ENCODE results near the gene DNAJB11. TPM values are rescaled to one million over a fixed set of nuclear protein-coding genes. Genes with fewer than 3 reads are reported as not detected.

The DNAJB11 gene
- total RNA-seq, 1 experiment from 2014 or later = 54.3 TPM

GRCh38 chr3:186523434-186523833 is 47.1 kb upstream of the DNAJB11 start:
- H3K4me1 ChIP-seq (ENCODE audit: control insufficient read depth in 1 of 2, insufficient read depth in 2 of 2, low read length in 2 of 2) = no peaks in the 10 kb centered on the region
- H3K9me3 ChIP-seq (ENCODE audit: control insufficient read depth in 1 of 2, insufficient read depth in 1 of 2, low read depth in 1 of 2, low read length in 2 of 2) = no peaks in the 10 kb centered on the region
- intact Hi-C loops (cut with micrococcal nuclease) = no loop called here
- H3K27me3 ChIP-seq (ENCODE audit: insufficient read depth, low read length) = peaks cover 17% of the 10 kb centered on the region; the same call in 1 of the 2 replicates
- ChIA-PET RAD21 (ENCODE audit: low non-redundant PET in 1 of 2, low total read pairs in 2 of 2, uncharacterized antibody in 2 of 2, unreplicated experiment in 2 of 2) (no interaction called here), CTCF (no interaction called here), POLR2A (no interaction called here)
- no peak overlapping the region for H3K4me3 ChIP-seq (replicated peaks in 1 of 2; ENCODE audit: low read depth in 1 of 2, low read length in 2 of 2)
- H2AFZ ChIP-seq (ENCODE audit: low read depth, low read length, poor library complexity, severe bottlenecking) = no peak overlapping the region
- no peaks in the 10 kb centered on the region for H4K20me1 ChIP-seq (ENCODE audit: insufficient read depth)
- no peaks in the 10 kb centered on the region for H3K36me3 ChIP-seq (ENCODE audit: control insufficient read depth in 1 of 2, insufficient read depth in 2 of 2, low read length in 2 of 2)
- TF ChIP-seq RAD21 (IDR thresholded peaks at IDR 0.05; ENCODE audit: low read depth) = no peak
- TF ChIP-seq ZNF274 (IDR thresholded peaks at IDR 0.05; ENCODE audit: low read depth, low read length) = no peak
- TF ChIP-seq CTCF (IDR thresholded peaks at IDR 0.05 in 2 of 3, conservative IDR thresholded peaks at IDR 0.05 in 1 of 3; ENCODE audit: borderline replicate concordance in 1 of 3, insufficient read depth in 1 of 3, low read depth in 2 of 3, low read length in 2 of 3) = no peak
- no peak for TF ChIP-seq FOSL1 (IDR thresholded peaks at IDR 0.05; ENCODE audit: low read depth)
- no peak for TF ChIP-seq SP1 (IDR thresholded peaks at IDR 0.05; ENCODE audit: low read depth)
- TF ChIP-seq ZFX (IDR thresholded peaks at IDR 0.05) = no peak
- TF ChIP-seq EZH2 (IDR thresholded peaks at IDR 0.05) = no peak
- TF ChIP-seq, protein P1, sequence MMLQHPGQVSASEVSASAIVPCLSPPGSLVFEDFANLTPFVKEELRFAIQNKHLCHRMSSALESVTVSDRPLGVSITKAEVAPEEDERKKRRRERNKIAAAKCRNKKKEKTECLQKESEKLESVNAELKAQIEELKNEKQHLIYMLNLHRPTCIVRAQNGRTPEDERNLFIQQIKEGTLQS (IDR thresholded peaks at IDR 0.05) = no peak
- no peak for TF ChIP-seq TCF7L2 (IDR thresholded peaks at IDR 0.05; ENCODE audit: borderline replicate concordance, extremely low read depth, insufficient read depth, insufficient read length)
- TF ChIP-seq EZH2phosphoT487 (IDR thresholded peaks at IDR 0.05; ENCODE audit: borderline replicate concordance) = no peak
- TF ChIP-seq POLR2A (IDR thresholded peaks at IDR 0.05; ENCODE audit: borderline replicate concordance, extremely low read depth, insufficient read depth, insufficient read length) = no peak
- no peak for TF ChIP-seq YY1 (IDR thresholded peaks at IDR 0.05; ENCODE audit: extremely low read depth, insufficient replicate concordance, low read depth, low read length)
- TF ChIP-seq, protein P2, sequence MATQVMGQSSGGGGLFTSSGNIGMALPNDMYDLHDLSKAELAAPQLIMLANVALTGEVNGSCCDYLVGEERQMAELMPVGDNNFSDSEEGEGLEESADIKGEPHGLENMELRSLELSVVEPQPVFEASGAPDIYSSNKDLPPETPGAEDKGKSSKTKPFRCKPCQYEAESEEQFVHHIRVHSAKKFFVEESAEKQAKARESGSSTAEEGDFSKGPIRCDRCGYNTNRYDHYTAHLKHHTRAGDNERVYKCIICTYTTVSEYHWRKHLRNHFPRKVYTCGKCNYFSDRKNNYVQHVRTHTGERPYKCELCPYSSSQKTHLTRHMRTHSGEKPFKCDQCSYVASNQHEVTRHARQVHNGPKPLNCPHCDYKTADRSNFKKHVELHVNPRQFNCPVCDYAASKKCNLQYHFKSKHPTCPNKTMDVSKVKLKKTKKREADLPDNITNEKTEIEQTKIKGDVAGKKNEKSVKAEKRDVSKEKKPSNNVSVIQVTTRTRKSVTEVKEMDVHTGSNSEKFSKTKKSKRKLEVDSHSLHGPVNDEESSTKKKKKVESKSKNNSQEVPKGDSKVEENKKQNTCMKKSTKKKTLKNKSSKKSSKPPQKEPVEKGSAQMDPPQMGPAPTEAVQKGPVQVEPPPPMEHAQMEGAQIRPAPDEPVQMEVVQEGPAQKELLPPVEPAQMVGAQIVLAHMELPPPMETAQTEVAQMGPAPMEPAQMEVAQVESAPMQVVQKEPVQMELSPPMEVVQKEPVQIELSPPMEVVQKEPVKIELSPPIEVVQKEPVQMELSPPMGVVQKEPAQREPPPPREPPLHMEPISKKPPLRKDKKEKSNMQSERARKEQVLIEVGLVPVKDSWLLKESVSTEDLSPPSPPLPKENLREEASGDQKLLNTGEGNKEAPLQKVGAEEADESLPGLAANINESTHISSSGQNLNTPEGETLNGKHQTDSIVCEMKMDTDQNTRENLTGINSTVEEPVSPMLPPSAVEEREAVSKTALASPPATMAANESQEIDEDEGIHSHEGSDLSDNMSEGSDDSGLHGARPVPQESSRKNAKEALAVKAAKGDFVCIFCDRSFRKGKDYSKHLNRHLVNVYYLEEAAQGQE (IDR thresholded peaks at IDR 0.05; ENCODE audit: low read depth) = no peak
- no peak for TF ChIP-seq JUND (IDR thresholded peaks at IDR 0.05)
- TF ChIP-seq, protein P3, sequence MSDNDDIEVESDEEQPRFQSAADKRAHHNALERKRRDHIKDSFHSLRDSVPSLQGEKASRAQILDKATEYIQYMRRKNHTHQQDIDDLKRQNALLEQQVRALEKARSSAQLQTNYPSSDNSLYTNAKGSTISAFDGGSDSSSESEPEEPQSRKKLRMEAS (IDR thresholded peaks at IDR 0.05) = no peak
- no peak for TF ChIP-seq SIN3A (IDR thresholded peaks at IDR 0.05; ENCODE audit: low read depth)
- TF ChIP-seq SRF (IDR thresholded peaks at IDR 0.05; ENCODE audit: low read depth) = no peak
- TF ChIP-seq, protein P4, sequence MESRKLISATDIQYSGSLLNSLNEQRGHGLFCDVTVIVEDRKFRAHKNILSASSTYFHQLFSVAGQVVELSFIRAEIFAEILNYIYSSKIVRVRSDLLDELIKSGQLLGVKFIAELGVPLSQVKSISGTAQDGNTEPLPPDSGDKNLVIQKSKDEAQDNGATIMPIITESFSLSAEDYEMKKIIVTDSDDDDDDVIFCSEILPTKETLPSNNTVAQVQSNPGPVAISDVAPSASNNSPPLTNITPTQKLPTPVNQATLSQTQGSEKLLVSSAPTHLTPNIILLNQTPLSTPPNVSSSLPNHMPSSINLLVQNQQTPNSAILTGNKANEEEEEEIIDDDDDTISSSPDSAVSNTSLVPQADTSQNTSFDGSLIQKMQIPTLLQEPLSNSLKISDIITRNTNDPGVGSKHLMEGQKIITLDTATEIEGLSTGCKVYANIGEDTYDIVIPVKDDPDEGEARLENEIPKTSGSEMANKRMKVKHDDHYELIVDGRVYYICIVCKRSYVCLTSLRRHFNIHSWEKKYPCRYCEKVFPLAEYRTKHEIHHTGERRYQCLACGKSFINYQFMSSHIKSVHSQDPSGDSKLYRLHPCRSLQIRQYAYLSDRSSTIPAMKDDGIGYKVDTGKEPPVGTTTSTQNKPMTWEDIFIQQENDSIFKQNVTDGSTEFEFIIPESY (IDR thresholded peaks at IDR 0.05; ENCODE audit: extremely low read depth, insufficient replicate concordance, low read length) = no peak
- TF ChIP-seq POLR2AphosphoS5 (IDR thresholded peaks at IDR 0.05; ENCODE audit: low read depth, low read length) = no peak
- DNase-seq (ENCODE audit: low read depth, low spot score) (no peak), ATAC-seq (no peak)
- H3K9me2 ChIP-seq (ENCODE audit: insufficient read depth) = no peaks in the 10 kb centered on the region
- H3K79me2 ChIP-seq (ENCODE audit: insufficient read depth, low read length) = no peaks in the 10 kb centered on the region
- no peak overlapping the region for H3K4me2 ChIP-seq (ENCODE audit: low read length)
- no peak overlapping the region for H3K9ac ChIP-seq (ENCODE audit: low read length)
- BruUV-seq (replicated peaks) = no TSS peak
- no peak overlapping the region for H3K27ac ChIP-seq (ENCODE audit: low read depth, low read length)

Measured in HCT116 (cell line).